Activated gamma-delta T cell (primary cell): ENCODE results near the gene AP1B1.
"Not testable (repeated sequence)": the region's sequence is repeated elsewhere in the genome, so short reads cannot be mapped to it uniquely, and the experiment has no call there.

Experiments used
- DNase-seq: peaks from one replicate; lab custom pipeline; 2025; lab: John Stamatoyannopoulos, UW

Gene AP1B1

GRCh38 chr22:29386708-29387107 lies 1.7 kb downstream of the AP1B1 start:
- DNase-seq: no peak

GRCh38 chr22:29385748-29386147 lies 2.6 kb downstream of the AP1B1 start:
- no peak for DNase-seq

DNA sequence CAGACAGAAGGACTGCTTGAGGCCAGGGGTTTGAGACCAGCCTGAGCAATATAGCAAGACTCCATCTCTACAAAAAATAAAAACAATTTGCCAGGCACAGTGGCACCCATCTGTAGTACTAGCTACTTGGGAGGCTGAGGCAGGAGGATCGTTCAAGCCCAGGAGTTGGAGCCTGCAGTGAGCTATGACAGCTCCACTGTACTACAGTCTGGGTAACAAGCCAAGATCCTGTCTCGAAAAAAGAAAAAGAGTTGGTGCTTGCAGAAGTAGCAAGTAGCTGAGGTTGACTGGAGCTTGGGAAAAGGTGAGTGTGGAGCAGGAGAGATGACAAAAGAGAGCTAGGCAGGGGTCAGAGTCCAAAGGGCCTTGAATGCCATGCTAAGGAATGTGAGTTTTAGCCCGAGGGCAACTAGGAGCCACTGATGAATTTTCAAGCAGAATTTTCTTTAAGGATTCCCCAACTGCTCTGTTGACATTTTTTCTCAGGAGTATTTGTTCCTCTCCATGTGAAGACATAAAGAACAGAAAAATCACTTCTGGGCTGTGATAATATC lies 3.1 kb downstream of the AP1B1 start:
- no peak for DNase-seq

- no peak for DNase-seq
Observed at GRCh38 chr22:29383740-29384139, 4.6 kb downstream of the AP1B1 start.

DNA sequence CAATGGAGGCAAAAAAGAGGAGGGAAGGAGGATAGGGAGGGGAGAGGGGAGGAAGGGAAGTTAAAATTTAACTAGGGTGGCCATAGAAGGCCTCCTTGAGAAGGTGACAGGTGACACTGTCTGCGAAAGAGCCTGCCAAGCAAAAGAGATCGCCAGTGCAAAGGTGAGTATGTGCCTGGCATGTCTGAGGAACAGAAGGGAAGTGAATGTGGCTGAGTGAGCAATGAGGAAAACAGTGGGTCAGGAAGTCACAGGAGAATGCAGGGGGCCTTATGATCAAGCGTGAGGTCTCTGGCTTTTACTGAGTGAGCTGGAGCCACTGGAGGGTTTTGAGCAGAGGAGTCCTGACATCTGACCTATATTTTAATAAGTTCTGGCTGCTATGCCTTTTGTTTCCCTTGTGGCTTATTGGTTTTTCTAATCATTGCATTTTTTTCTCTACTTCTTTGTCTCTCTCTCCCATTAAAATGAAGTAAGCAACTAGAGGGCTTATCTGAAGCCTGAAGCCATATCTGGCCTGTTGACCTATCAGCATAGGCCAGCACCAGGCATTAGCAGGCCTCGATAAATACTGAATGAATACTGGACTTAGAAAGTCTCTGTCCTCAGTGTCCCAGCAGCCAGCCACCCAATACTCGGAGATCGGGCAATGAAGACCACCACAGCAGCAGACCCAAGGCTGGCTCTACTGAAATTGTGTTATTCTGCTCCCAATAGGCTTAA lies 5.6 kb downstream of the AP1B1 start:
- DNase-seq: no peak

GRCh38 chr22:29380856-29381255 lies 7.5 kb downstream of the AP1B1 start:
- DNase-seq: no peak

- no peak for DNase-seq
Observed at GRCh38 chr22:29380032-29380781, 8.2 kb downstream of the AP1B1 start.

- DNase-seq: no peak
Observed at GRCh38 chr22:29379258-29379657, 9.1 kb downstream of the AP1B1 start.

DNA sequence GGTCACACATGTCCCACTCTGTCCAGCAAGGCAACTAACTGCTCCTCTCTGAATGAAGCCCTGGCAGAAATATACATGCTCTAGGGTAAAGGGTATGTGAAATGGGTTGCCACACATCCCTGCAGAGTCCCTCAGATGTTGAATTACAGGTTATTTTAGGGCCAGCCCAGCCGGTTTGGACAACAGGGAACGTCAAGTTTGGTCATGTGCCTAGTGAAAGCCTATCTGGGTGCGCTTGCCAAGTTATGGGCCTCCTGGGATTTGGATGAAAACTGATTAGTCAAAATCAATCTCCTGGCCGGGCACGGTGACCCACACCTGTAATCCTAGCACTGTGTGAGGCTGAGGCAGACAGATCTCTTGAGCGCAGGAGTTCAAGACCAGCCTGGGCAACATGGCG lies 10.4 kb downstream of the AP1B1 start:
- DNase-seq: no peak

DNA sequence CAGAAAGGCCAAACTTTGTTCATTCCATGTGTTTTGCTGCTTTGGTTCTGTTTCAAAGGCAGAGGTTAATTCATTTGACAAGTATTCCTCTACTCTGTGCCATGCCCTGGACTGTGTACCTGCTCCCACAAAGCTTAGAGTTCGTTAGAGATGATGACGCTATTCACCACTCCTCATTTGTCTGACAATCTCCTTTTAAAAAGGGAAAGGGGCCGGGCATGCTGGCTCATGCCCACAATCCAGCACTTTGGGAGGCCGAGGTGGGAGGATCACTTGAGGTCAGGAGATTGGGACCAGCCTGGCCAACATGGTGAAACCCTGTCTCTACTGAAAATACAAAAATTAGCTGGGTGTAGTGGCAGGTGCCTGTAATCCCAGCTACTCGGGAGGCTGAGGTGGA lies 11.7 kb downstream of the AP1B1 start:
- DNase-seq: not testable (repeated sequence)

- no peak for DNase-seq
Observed at GRCh38 chr22:29375398-29376076, 12.8 kb downstream of the AP1B1 start.

DNA sequence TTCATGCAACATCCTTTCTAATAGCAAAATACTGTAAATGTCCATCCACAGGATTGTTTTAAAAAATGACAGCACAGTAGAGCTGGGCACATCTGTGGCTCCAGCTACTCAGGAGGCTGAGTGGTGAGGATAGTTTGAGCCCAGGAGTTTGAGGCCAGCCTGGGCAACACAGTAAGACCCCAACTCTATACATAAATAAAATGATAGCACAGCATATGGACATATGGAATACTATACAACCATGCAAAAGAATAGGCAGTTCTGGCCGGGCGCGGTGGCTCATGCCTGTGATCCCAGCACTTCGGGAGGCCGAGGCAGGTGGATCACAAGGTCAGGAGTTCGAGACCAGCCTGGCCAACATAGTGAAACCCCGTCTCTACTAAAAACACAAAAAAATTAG lies 13.6 kb downstream of the AP1B1 start:
- not testable (repeated sequence) for DNase-seq

GRCh38 chr22:29374401-29374800 lies 14.0 kb downstream of the AP1B1 start:
- DNase-seq: no peak

GRCh38 chr22:29370537-29370936 lies 17.8 kb downstream of the AP1B1 start:
- DNase-seq: no peak

GRCh38 chr22:29369460-29369859 lies 18.9 kb downstream of the AP1B1 start:
- DNase-seq: no peak

GRCh38 chr22:29359469-29359868 lies 28.9 kb downstream of the AP1B1 start:
- DNase-seq: no peak

DNA sequence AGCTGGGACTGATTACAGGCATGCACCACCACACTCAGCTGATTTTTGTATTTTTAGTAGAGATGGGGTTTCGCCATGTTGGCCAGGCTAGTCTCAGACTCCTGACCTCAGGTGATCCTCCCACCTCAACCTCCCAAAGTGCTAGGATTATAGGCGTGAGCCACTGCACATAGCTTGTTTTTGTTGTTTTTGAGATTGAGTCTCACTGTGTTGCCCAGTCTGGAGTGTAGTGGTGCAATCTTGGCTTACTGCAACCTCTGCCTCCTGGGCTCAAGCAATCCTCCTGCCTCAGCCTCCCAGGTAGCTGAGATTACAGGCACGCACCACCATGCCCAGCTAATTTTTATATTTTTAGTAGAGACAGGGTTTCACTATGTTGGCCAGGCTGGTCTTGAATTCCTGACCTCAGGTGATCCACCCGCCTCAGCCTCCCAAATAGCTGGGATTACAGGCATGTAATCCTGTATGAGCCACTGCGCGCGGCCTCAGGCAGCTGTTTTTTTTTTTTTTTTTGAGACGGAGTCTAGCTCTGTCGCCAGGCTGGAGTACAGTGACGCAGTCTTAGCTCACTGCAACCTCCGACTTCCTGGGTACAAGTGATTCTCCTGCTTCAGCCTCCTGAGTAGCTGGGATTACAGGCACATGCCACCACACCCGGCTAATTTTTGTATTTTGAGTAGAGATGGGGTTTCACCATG lies 31.0 kb downstream of the AP1B1 start:
- DNase-seq: not testable (repeated sequence)

DNA sequence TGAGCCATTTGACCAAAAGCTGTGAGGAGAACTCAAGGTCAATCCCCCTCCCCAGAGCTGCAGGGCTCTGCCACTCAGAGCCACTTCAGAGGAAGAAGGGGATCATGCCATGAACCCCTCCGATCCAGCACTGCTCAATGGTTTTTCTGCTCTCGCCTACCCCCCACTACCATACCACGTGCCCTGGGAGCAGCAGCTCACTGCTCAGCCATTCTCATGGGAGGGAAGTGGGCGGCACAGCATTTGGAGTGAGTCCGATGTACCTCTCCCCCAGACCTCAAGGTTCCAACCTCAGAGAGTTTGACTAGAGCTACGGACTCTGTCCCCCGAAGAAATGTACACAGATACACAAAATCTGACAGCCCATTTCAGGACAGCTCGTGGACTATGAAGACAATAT lies 34.5 kb downstream of the AP1B1 start:
- DNase-seq: no peak

DNA sequence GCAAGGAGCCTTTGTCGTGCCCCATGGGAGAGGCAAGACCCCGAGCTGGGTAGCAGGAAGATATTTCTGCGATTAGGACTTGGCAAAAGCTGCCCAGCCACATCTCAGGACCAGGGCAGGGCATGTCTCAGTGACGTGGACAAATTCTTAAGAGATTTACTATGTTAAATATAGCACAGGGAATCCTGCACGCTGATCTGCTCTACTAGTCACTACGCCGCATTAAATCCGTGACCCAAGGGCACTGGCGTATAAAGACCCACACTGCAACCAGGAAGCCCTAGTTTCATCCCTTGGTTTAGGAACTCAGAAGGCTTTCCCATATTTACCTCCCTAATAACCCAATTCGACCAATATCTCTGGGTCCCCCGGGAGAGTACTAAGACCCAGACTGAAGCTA lies 35.1 kb downstream of the AP1B1 start:
- no peak for DNase-seq

DNA sequence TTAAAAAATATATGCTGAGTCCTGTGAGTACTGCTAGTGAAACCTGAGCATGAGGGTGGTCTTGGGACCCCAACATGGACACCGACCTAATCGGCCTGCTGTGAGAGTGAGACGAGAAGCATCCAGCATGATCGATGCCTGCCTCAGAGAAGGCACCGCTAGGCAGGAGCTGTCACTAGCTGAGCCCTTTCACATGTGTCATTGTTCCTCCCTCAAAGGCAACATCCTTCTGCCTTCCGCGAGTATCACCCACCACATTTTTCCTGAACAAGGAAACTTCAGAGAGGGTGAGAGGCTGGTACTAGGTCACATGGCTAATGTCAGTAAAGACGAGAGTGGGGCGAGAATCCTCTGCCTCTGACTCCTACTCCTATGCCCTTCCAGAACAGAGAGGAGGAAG lies 35.6 kb downstream of the AP1B1 start:
- no peak for DNase-seq

DNA sequence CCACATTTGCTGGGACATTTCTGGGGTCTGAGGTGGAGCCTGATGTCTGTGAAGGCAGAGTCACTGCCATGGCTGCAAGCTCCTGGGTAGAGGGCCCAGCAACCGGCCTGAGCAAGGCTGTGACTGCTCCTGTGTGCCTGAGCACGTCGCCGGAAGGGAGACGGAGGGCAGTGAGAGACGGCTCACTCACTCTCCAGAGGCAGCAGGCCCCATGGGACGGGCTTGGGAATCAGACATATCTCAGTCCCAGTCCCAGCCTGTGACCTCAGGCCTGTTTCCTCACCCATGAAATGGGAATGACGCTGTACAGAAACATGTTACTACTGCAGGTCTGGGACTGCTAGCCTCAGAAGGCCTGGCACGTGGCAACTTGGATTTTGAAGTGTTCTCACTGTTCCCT lies 36.5 kb downstream of the AP1B1 start:
- DNase-seq: no peak

- DNase-seq: no peak
Observed at GRCh38 chr22:29351042-29351441, 37.3 kb downstream of the AP1B1 start.
